Stimulated activated CD8-positive, alpha-beta memory T cell treated with anti-CD3 and anti-CD28 coated beads, Interleukin-15, amount 100 ng/mL, for 1 hour (primary cell): ENCODE measurements around the gene NUP93.
"Not testable (repeated sequence)": the region's sequence is repeated elsewhere in the genome, so short reads cannot be mapped to it uniquely, and the experiment has no call there.

Experiments used
- DNase-seq: peaks from one replicate; pipeline ENCODE4 v3.0.0-alpha.2; 2020; ENCODE audit warnings: low read depth

Gene NUP93

GRCh38 chr16:56779906-56780305 lies 50.0 kb downstream of the NUP93 start:
- DNase-seq, result no peak

- DNase-seq, result no peak
These were observed 50.7 kb downstream of the NUP93 start for GRCh38 chr16:56780646-56781045.

GRCh38 chr16:56781528-56781961 lies 51.6 kb downstream of the NUP93 start:
- DNase-seq, result no peak

- DNase-seq, result no peak
These were observed 53.4 kb downstream of the NUP93 start for GRCh38 chr16:56783344-56783743.

GRCh38 chr16:56785317-56785716 lies 55.4 kb downstream of the NUP93 start:
- DNase-seq, result no peak

GRCh38 chr16:56787167-56787566 lies 57.2 kb downstream of the NUP93 start:
- DNase-seq, result no peak

GRCh38 chr16:56788435-56788834 lies 58.5 kb downstream of the NUP93 start:
- DNase-seq, result no peak

- DNase-seq, result no peak
These were observed 59.4 kb downstream of the NUP93 start for GRCh38 chr16:56789360-56789759.

GRCh38 chr16:56792967-56793366 lies 63.0 kb downstream of the NUP93 start:
- DNase-seq, result no peak

GRCh38 chr16:56793492-56793891 lies 63.6 kb downstream of the NUP93 start:
- DNase-seq, result no peak

GRCh38 chr16:56795011-56795410 lies 65.1 kb downstream of the NUP93 start:
- DNase-seq, result no peak

- not testable (repeated sequence) for DNase-seq
These were observed 67.1 kb downstream of the NUP93 start for GRCh38 chr16:56797038-56797437.

- DNase-seq, result no peak
These were observed 67.9 kb downstream of the NUP93 start for GRCh38 chr16:56797861-56798260.

GRCh38 chr16:56798955-56799354 lies 69.0 kb downstream of the NUP93 start:
- no peak for DNase-seq

- DNase-seq, result no peak
These were observed 70.4 kb downstream of the NUP93 start for GRCh38 chr16:56800355-56800754.

GRCh38 chr16:56801762-56802161 lies 71.8 kb downstream of the NUP93 start:
- DNase-seq, result no peak

- DNase-seq, result no peak
These were observed 77.2 kb downstream of the NUP93 start for GRCh38 chr16:56807011-56807675.

GRCh38 chr16:56807676-56808067 lies 77.7 kb downstream of the NUP93 start:
- DNase-seq, result not testable (repeated sequence)

- DNase-seq, result no peak
These were observed 81.0 kb downstream of the NUP93 start for GRCh38 chr16:56810954-56811353.

GRCh38 chr16:56811602-56812001 lies 81.7 kb downstream of the NUP93 start:
- DNase-seq, result not testable (repeated sequence)

GRCh38 chr16:56812884-56813283 lies 83.0 kb downstream of the NUP93 start:
- DNase-seq, result no peak

- DNase-seq, result no peak
These were observed 84.9 kb downstream of the NUP93 start for GRCh38 chr16:56814537-56815432.

- no peak for DNase-seq
These were observed 85.8 kb downstream of the NUP93 start for GRCh38 chr16:56815721-56816120.
